HCT116 (cell line): Measurements from ENCODE around the gene EVA1A. TPM values are rescaled to one million over a fixed set of nuclear protein-coding genes. Genes with fewer than 3 reads are reported as not detected.

Source experiments
- ATAC-seq: fragments of 200-7000 bp; cut with Tn5 transposase; 2 replicates; pipeline ENCODE4 v1.9.1; 2020; ENCODE audit warnings: mild to moderate bottlenecking, moderate library complexity
- BruUV-seq: library from RNA; stranded (reverse); fragments of 400-500 nt; replicated peaks from 2 replicates; lab custom pipeline; 2021; lab: Mats Ljungman, UMichigan
- CTCF ChIA-PET: fragments of 300-600 bp; sonication (Branson Sonifier 250); formaldehyde crosslinking; loops from one replicate; lab custom pipeline; 2021; ENCODE audit warnings: antibody characterized with exemption; lab: Charles Lee
- POLR2A ChIA-PET: fragments of 300-600, 350-600 bp; sonication (Branson Sonifier 250); formaldehyde crosslinking; loops from one replicate; lab custom pipeline; 2021; ENCODE audit warnings: antibody characterized with exemption; lab: Charles Lee
- RAD21 ChIA-PET, 2 experiments: fragments of 300-600 bp; sonication (Branson Sonifier 250); formaldehyde crosslinking; loops; one replicate each; lab custom pipeline; 2023; ENCODE audit warnings: low total read pairs in 2 of 2; ENCODE audit not compliant: uncharacterized antibody in 2 of 2, unreplicated experiment in 2 of 2, low non-redundant PET in 1 of 2; lab: Charles Lee
- DNase-seq: peaks from one replicate; pipeline ENCODE4 v3.0.0-alpha.2; 2010; ENCODE audit warnings: low read depth, low spot score
- H2AFZ ChIP-seq: fragments of 200-600 bp; shearing (Covaris generic), sonication (generic); 2 replicates; pipeline ENCODE4 v1.6.1; 2017; ENCODE audit warnings: low read depth, mixed run types, mixed read lengths, antibody characterized with exemption, low read length; ENCODE audit not compliant: poor library complexity, severe bottlenecking
- H3K27ac ChIP-seq: 2 replicates; pipeline ENCODE4 v1.5.1; 2012; ENCODE audit warnings: low read depth, low read length
- H3K27me3 ChIP-seq: fragments of 200-600 bp; sonication (generic); 2 replicates; pipeline ENCODE4 v1.6.1; 2016; ENCODE audit warnings: mixed run types, low read length, mixed read lengths; ENCODE audit not compliant: insufficient read depth
- H3K36me3 ChIP-seq, 2 experiments: fragments of 200-500 bp in 1 of 2; fragments of 200-600 bp in 1 of 2; sonication (Bioruptor generic) in 1 of 2; sonication (generic) in 1 of 2; 2 replicates each; pipeline versions ENCODE4 v1.5.1 to v1.6.1; 2014 to 2016; ENCODE audit warnings: low read length in 2 of 2, inconsistent platforms in 1 of 2, mixed read lengths in 1 of 2, mixed run types in 1 of 2; ENCODE audit not compliant: insufficient read depth in 2 of 2, control insufficient read depth in 1 of 2
- H3K4me1 ChIP-seq, 2 experiments: fragments of 200-600 bp in 1 of 2; sonication (generic) in 1 of 2; 2 replicates each; pipeline versions ENCODE4 v1.5.1 to v1.6.1; 2012 to 2017; ENCODE audit warnings: low read length in 2 of 2, inconsistent platforms in 1 of 2, mild to moderate bottlenecking in 1 of 2, mixed read lengths in 1 of 2, mixed run types in 1 of 2, moderate library complexity in 1 of 2; ENCODE audit not compliant: insufficient read depth in 2 of 2, control insufficient read depth in 1 of 2
- H3K4me2 ChIP-seq: fragments of 200-600 bp; sonication (generic); 2 replicates; pipeline ENCODE4 v1.6.1; 2017; ENCODE audit warnings: mixed run types, low read length, mixed read lengths
- H3K4me3 ChIP-seq, 2 experiments: fragments of 200-600 bp in 1 of 2; sonication (generic) in 1 of 2; replicated peaks in 1 of 2; 2 replicates each; pipeline ENCODE4 v1.5.1; 2011 to 2016; ENCODE audit warnings: low read length in 2 of 2, control low read depth in 1 of 2, low read depth in 1 of 2, mild to moderate bottlenecking in 1 of 2, mixed read lengths in 1 of 2, mixed run types in 1 of 2
- H3K79me2 ChIP-seq: fragments of 200-600 bp; sonication (generic); 2 replicates; pipeline ENCODE4 v1.6.1; 2017; ENCODE audit warnings: mild to moderate bottlenecking, mixed run types, low read length, moderate library complexity, mixed read lengths; ENCODE audit not compliant: insufficient read depth
- H3K9ac ChIP-seq: fragments of 200-600 bp; sonication (generic); 2 replicates; pipeline ENCODE4 v1.6.1; 2016; ENCODE audit warnings: low read length, mixed read lengths
- H3K9me2 ChIP-seq: fragments of 200-600 bp; sonication (generic), shearing (Covaris generic); 2 replicates; pipeline ENCODE4 v1.6.1; 2017; ENCODE audit warnings: mixed run types, mild to moderate bottlenecking, moderate library complexity; ENCODE audit not compliant: insufficient read depth
- H3K9me3 ChIP-seq, 2 experiments: fragments of 200-500 bp in 1 of 2; fragments of 200-600 bp in 1 of 2; sonication (Bioruptor generic) in 1 of 2; sonication (generic) in 1 of 2; 2 replicates each; pipeline ENCODE4 v1.6.1; 2014 to 2017; ENCODE audit warnings: low read length in 2 of 2, mixed read lengths in 2 of 2, inconsistent platforms in 1 of 2, low read depth in 1 of 2, mild to moderate bottlenecking in 1 of 2, mixed run types in 1 of 2, moderate library complexity in 1 of 2; ENCODE audit not compliant: control insufficient read depth in 1 of 2, insufficient read depth in 1 of 2
- H4K20me1 ChIP-seq: fragments of 200-600 bp; sonication (generic), shearing (Covaris generic); 2 replicates; pipeline ENCODE4 v1.6.1; 2017; ENCODE audit warnings: mixed run types, mild to moderate bottlenecking, moderate library complexity; ENCODE audit not compliant: insufficient read depth
- CBX3 ChIP-seq: IDR thresholded peaks from 2 replicates; pipeline ENCODE4 v1.6.1; 2012; ENCODE audit warnings: low read depth
- EGR1 ChIP-seq: IDR thresholded peaks from 2 replicates; pipeline ENCODE4 v1.6.1; 2012; ENCODE audit warnings: low read depth
- EZH2 ChIP-seq: fragments of 200-600 bp; sonication (generic); IDR thresholded peaks from 2 replicates; pipeline ENCODE4 v1.6.1; 2017; ENCODE audit warnings: antibody characterized with exemption, mixed run types
- FOSL1 ChIP-seq: IDR thresholded peaks from 2 replicates; pipeline ENCODE4 v1.6.1; 2012; ENCODE audit warnings: low read depth
- POLR2A ChIP-seq: IDR thresholded peaks from 2 replicates; pipeline ENCODE4 v1.7.0; 2011; ENCODE audit warnings: borderline replicate concordance; ENCODE audit not compliant: insufficient read depth, insufficient read length; ENCODE audit errors: extremely low read depth
- POLR2AphosphoS5 ChIP-seq: IDR thresholded peaks from 2 replicates; pipeline ENCODE4 v1.6.1; 2011; ENCODE audit warnings: mild to moderate bottlenecking, low read depth, low read length, moderate library complexity
- RAD21 ChIP-seq: IDR thresholded peaks from 2 replicates; pipeline ENCODE4 v1.6.1; 2012; ENCODE audit warnings: low read depth, mild to moderate bottlenecking
- SIN3A ChIP-seq: IDR thresholded peaks from 2 replicates; pipeline ENCODE4 v1.6.1; 2012; ENCODE audit warnings: low read depth
- TCF7L2 ChIP-seq: IDR thresholded peaks from 2 replicates; pipeline ENCODE4 v1.7.0; 2011; ENCODE audit warnings: borderline replicate concordance, inconsistent platforms; ENCODE audit not compliant: insufficient read depth, insufficient read length; ENCODE audit errors: extremely low read depth
- ZFX ChIP-seq: fragments of 450-650 bp; IDR thresholded peaks from 2 replicates; pipeline ENCODE4 v1.6.1; 2017
- intact Hi-C: fragments of 100-400 bp; cut with micrococcal nuclease; formaldehyde crosslinking; loops from 2 replicates; pipeline ENCODE4 v1.10.0; 2022
- total RNA-seq: library from RNA; stranded (reverse); gene quantifications from one replicate; pipeline ENCODE4 v1.2.1, GENCODE V29; 2021; ENCODE audit not compliant: unreplicated experiment

Gene EVA1A
- total RNA-seq, 1 experiment from 2014 or later = 2.8 TPM

DNA sequence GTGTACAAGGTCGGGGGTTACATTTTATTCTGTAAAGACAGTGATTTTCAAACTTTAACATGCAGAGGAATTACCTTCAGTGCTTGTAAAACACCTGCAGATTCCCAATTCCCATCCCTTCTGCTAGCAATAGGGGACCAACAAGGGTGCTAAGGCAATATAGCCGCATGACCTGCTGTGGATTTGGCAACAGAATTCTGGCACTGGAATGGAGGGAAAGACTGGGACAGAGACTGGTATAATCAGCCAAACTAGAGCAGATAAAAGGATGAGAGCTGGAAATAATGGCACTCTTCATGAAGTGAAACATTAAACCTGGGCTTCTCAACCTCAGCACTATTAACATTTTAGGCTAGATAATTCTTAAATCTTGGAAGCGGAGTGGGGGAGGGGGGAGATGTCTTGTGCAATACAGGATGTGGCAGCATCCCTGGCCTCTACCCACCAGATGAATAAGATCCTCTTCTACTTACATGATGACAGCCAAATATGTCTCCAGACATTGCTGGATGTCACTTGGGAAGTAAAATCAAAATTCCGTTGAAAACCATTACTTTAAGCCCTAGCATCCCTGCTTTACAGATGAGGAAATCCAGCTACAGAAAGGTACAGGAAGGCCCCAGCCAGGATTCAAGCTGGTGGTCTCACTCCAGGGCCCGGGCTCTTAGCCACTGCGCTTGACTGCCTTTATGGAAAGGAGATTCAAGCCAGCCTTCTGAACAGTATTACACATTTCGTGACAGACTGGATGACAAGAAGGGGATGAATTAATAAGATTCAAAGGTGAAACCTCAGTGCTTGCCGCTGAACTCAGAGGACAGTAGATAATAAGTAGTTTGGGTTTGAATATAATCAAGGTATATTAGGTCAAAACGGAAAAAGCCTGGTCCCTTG lies 1.7 kb downstream of the EVA1A start:
- no peaks in the 10 kb centered on the region for H3K9me2 ChIP-seq
- RAD21 ChIA-PET = no interaction called here
- H4K20me1 ChIP-seq = no peaks in the 10 kb centered on the region
- no peak overlapping the region for H3K4me2 ChIP-seq
- H3K36me3 ChIP-seq = no peaks in the 10 kb centered on the region
- POLR2A ChIA-PET = no interaction called here
- intact Hi-C loops = no loop called here
- TF ChIP-seq POLR2A (no peak), TCF7L2 (no peak), FOSL1 (no peak), SIN3A (no peak), POLR2AphosphoS5 (no peak), EZH2 (no peak), CBX3 (no peak), RAD21 (no peak)
- DNase-seq = no peak
- H3K27me3 ChIP-seq = peaks cover 29% of the 10 kb centered on the region
- no peak overlapping the region for H3K4me3 ChIP-seq
- H3K9ac ChIP-seq = no peak overlapping the region
- no peaks in the 10 kb centered on the region for H3K79me2 ChIP-seq
- no peak overlapping the region for H2AFZ ChIP-seq
- ATAC-seq = no peak
- CTCF ChIA-PET = no interaction called here
- H3K9me3 ChIP-seq = no peaks in the 10 kb centered on the region
- H3K27ac ChIP-seq = no peak overlapping the region
- peaks cover 4 to 6% of the 10 kb centered on the region in 2 experiments; a peak in 2 of 4 replicates for H3K4me1 ChIP-seq
- no TSS peak for BruUV-seq

DNA sequence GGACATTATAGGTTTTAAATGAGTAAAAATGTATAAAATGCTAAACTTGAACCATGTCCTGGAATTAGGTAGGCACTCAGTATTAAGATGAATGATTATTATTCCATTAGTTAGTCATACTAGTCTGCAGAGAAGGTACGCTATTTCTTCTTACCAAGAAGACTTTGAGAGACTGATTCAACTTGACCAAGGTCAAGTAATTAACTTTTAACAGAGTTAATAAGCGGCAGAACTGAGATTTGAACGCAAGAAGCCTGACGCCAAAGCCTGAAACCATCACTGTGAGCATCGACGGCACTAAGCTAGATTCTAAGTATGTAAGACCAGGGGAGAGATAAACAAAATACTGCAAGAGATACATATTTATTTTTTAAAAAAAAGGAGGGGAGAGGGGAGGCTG lies 2.6 kb downstream of the EVA1A start:
- H3K27me3 ChIP-seq = peaks cover 38% of the 10 kb centered on the region
- BruUV-seq = no TSS peak
- ChIA-PET CTCF (no interaction called here), POLR2A (no interaction called here), RAD21 (no interaction called here)
- H3K4me2 ChIP-seq = no peak overlapping the region
- TF ChIP-seq ZFX = no peak
- no peak for TF ChIP-seq EGR1
- intact Hi-C loops = no loop called here
- H4K20me1 ChIP-seq = no peaks in the 10 kb centered on the region
- no peaks in the 10 kb centered on the region for H3K36me3 ChIP-seq
- no peak overlapping the region for H3K9ac ChIP-seq
- no peak overlapping the region for H2AFZ ChIP-seq
- no peaks in the 10 kb centered on the region for H3K79me2 ChIP-seq
- H3K9me2 ChIP-seq = no peaks in the 10 kb centered on the region
- H3K27ac ChIP-seq = no peak overlapping the region
- DNase-seq = no peak
- H3K9me3 ChIP-seq = no peaks in the 10 kb centered on the region
- ATAC-seq = no peak
- H3K4me1 ChIP-seq = peaks cover 4 to 6% of the 10 kb centered on the region in 2 experiments; a peak in 2 of 4 replicates
- no peak overlapping the region for H3K4me3 ChIP-seq
